Spleen (tissue), 11 donors: ENCODE data around the gene TAF3. TPM values are rescaled to one million over a fixed set of nuclear protein-coding genes. Genes with fewer than 3 reads are reported as not detected.

Experiments used
- DNase-seq: peaks from one replicate; pipeline ENCODE4 v3.0.0-alpha.2; 2020
- H3K27ac ChIP-seq, 8 donors: fragments of 200-600 bp; sonication (generic) in 7 of 8; 1 replicate in 4 of 8; 2 replicates in 4 of 8; pipeline versions ENCODE4 v1.5.0 to v1.8.0; 2016 to 2021; ENCODE audit warnings: inconsistent platforms in 4 of 8, mild to moderate bottlenecking in 4 of 8, moderate library complexity in 1 of 8
- H3K27me3 ChIP-seq, 7 donors: fragments of 200-600 bp; sonication (generic) in 6 of 7; replicated peaks in 1 of 7; 1 replicate in 4 of 7; 2 replicates in 3 of 7; pipeline versions ENCODE4 v1.5.0 to v1.8.0; 2016 to 2021; ENCODE audit warnings: inconsistent platforms in 3 of 7, mild to moderate bottlenecking in 1 of 7
- H3K36me3 ChIP-seq, 6 donors: fragments of 200-600 bp; sonication (generic) in 5 of 6; 1 replicate in 4 of 6; 2 replicates in 2 of 6; pipeline versions ENCODE4 v1.5.0 to v1.8.0; 2016 to 2021; ENCODE audit warnings: inconsistent platforms in 2 of 6
- H3K4me1 ChIP-seq, 6 donors: fragments of 200-600 bp; sonication (generic) in 5 of 6; 1 replicate in 3 of 6; 2 replicates in 3 of 6; pipeline versions ENCODE4 v1.5.0 to v1.8.0; 2016 to 2021; ENCODE audit warnings: inconsistent platforms in 3 of 6
- H3K4me3 ChIP-seq, 8 donors: fragments of 200-600 bp; sonication (generic) in 7 of 8; 1 replicate in 4 of 8; 2 replicates in 4 of 8; pipeline versions ENCODE4 v1.5.0 to v1.8.0; 2016 to 2021; ENCODE audit warnings: inconsistent platforms in 4 of 8, mild to moderate bottlenecking in 4 of 8, moderate library complexity in 2 of 8
- H3K9me3 ChIP-seq, 8 donors: fragments of 200-600 bp; sonication (generic) in 7 of 8; 1 replicate in 4 of 8; 2 replicates in 4 of 8; pipeline versions ENCODE4 v1.5.0 to v1.8.0; 2016 to 2021; ENCODE audit warnings: inconsistent platforms in 4 of 8
- POLR2A ChIP-seq, 3 donors: fragments of 450-650 bp; IDR thresholded peaks; one replicate each; pipeline ENCODE4 v1.5.1; 2017; ENCODE audit warnings: antibody characterized with exemption in 3 of 3, mild to moderate bottlenecking in 1 of 3
- POLR2AphosphoS5 ChIP-seq, 3 donors: sonication (generic); formaldehyde crosslinking; IDR thresholded peaks; one replicate each; pipeline ENCODE4 v1.5.1; 2017; ENCODE audit warnings: antibody characterized with exemption in 3 of 3
- WGBS, 5 donors: extraction: QIAGEN DNeasy Blood & Tissue Kit in 3 of 5; methylation state at CpG; one replicate each; pipeline versions ENCODE4 v1.1.5 to v1.1.7; 2013 to 2018; 5-methylcytosine and 5-hydroxymethylcytosine counted together
- intact Hi-C: fragments of 100-400 bp; cut with DNase I; formaldehyde crosslinking; loops from one replicate; pipeline ENCODE4 v1.15.0; 2023; ENCODE audit warnings: low total_unique reads
- polyA plus RNA-seq, 3 donors: library from polyadenylated mRNA; stranded (reverse); fragments of 200-250 nt; gene quantifications; one replicate each; pipeline ENCODE4 v1.2.1, GENCODE V29; 2013
- total RNA-seq, 7 donors: library from RNA; depleted of rRNA in 3 of 7; stranded (reverse); fragments of >200 nt in 3 of 7; fragmentation: NEBNext Ultra II Directional in 4 of 7; extraction: Animal tissue kit (Norgen Biotek cat#: 25700) in 4 of 7; gene quantifications; one replicate each; pipeline versions ENCODE4 v1.1.0 to v1.2.1, GENCODE V29; 2016 to 2021
- TF ChIP-seq, protein P1 (sequence below), 11 experiments: fragments of 200-600 bp in 7 of 11; fragments of 450-650 bp in 4 of 11; sonication (generic) in 4 of 11; IDR thresholded peaks in 8 of 11; conservative IDR thresholded peaks in 3 of 11; 1 replicate in 7 of 11; 2 replicates in 4 of 11; pipeline versions ENCODE4 v1.4.0 to v1.8.0; 2016 to 2021; ENCODE audit warnings: antibody characterized with exemption in 11 of 11, inconsistent platforms in 4 of 11, mild to moderate bottlenecking in 1 of 11
- donor health status: healthy with polysubstance abuse.
- donor health status: DM: no; HTN: no; CAD: no; lungs with moderate emphysema.
- donor health status: DM: no; HTN: no; CAD: no.
- donor health status: Bipolar disorder and iron deficiency.
- donor health status: healthy.
- donor health status: DM: no; HTN: no; CAD: no.
- donor health status: DM: yes; HTN: yes; CAD: no.

The TAF3 gene
- total and polyA plus RNA-seq, 10 donors, result 2.7 to 13.0 (median 9.8) TPM

DNA sequence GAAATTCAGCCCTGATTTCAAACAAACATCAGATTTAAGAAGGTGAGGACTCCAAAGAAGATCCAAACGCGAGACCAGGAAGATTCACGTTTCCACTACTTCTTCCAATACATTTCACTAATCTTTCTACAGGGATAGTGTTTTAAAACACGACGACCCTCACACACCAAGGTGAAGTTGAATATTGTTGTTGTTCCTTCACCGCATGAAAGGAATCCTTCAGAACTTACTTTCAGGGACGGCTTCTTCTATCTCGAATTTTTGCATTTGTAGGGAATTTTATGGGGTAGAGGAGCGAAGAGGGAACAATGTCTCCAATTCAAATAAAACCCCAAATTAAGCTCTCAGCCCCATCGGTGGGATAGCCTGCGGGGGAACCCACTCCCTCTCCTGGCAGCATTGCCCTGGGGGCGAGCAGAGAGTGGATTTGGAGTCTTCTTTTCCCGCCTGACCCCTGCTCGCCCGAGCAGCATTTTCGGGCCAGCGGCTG is 234.7 kb downstream of the TAF3 start:
- Histone ChIP-seq H3K4me1 (peaks cover 47 to 100% (median 87%) of the 10 kb centered on the region in 6 donors), H3K4me3 (peak overlapping the region in 7 of 8 donors; percentile 46 to 84 (median 60)), H3K27me3 (peaks cover 10 to 99% (median 85%) of the 10 kb centered on the region in 7 donors)

DNA sequence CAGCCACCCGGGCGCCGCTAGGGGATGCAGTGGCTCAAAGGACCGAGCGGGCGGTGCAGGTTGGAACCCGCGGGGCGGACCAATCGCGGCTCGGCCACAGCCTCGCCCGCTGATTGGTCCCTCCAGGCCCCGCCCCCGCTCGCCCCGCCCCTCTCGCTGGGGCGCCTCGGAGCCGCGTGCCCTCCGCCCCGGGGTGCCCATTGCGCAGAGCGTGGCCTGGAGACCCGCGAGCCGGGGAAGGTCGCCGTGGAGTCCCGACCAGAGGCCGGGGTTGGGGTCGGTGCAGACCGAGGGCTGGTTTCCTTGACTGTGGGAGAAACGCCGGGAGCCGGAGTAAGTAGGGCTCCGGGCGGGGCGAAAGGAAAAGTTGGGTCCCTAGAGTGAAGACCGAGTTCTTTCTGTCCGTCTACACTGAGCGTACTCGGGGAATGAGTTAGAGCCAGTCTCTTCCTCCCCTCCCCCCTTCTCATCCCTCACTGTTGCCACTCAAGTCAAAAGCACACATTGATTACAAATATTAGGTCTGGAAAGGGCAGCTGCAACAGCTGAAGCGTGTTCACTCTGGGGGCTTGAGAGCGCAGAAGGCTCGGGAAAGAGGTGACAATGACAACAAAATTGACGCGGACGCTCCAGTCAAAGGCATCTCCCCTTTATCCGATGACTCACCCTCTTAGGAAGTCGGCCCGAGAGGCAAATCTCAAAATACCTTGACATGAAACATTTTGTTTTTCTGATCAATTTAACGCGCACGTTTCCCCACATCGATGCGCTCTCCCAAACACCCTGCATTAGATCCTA is 235.3 kb downstream of the TAF3 start:
- peak; percentile 94 for DNase-seq
- WGBS, 5 donors, result 1 to 2% (median 1%) methylated on average over 36 to 60 of the region's 60 CpGs
- TF ChIP-seq, protein P1, sequence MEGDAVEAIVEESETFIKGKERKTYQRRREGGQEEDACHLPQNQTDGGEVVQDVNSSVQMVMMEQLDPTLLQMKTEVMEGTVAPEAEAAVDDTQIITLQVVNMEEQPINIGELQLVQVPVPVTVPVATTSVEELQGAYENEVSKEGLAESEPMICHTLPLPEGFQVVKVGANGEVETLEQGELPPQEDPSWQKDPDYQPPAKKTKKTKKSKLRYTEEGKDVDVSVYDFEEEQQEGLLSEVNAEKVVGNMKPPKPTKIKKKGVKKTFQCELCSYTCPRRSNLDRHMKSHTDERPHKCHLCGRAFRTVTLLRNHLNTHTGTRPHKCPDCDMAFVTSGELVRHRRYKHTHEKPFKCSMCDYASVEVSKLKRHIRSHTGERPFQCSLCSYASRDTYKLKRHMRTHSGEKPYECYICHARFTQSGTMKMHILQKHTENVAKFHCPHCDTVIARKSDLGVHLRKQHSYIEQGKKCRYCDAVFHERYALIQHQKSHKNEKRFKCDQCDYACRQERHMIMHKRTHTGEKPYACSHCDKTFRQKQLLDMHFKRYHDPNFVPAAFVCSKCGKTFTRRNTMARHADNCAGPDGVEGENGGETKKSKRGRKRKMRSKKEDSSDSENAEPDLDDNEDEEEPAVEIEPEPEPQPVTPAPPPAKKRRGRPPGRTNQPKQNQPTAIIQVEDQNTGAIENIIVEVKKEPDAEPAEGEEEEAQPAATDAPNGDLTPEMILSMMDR (IDR thresholded peaks at IDR 0.05 in 8 of 11, conservative IDR thresholded peaks at IDR 0.05 in 3 of 11), result peak in 7 of 11 experiments; percentile 72 to 87 (median 82)
- no peak for TF ChIP-seq POLR2A (IDR thresholded peaks at IDR 0.05)
- TF ChIP-seq POLR2AphosphoS5 (IDR thresholded peaks at IDR 0.05), result peak; percentile 34 to 71 (median 52)
- H3K36me3 ChIP-seq, result peaks cover 0 to 6% (median 0%) of the 10 kb centered on the region in 6 donors
- intact Hi-C loops, result no loop called here
- peak overlapping the region; percentile 70 to 89 (median 86) for H3K27ac ChIP-seq
- H3K4me1 ChIP-seq, result peaks cover 49 to 100% (median 88%) of the 10 kb centered on the region in 6 donors
- H3K27me3 ChIP-seq, result peaks cover 10 to 99% (median 78%) of the 10 kb centered on the region in 7 donors
- H3K4me3 ChIP-seq, result peak overlapping the region; percentile 46 to 84 (median 60)
- no peaks in the 10 kb centered on the region for H3K9me3 ChIP-seq

More for the DNA sequence above, 234.7 kb downstream of the TAF3 start:
- 6 to 9% (median 7%) methylated on average over 17 of the region's 17 CpGs for WGBS, 5 donors
- Histone ChIP-seq H3K27ac (peak overlapping the region in 1 of 8 donors; percentile 85), H3K9me3 (no peaks in the 10 kb centered on the region), H3K36me3 (no peaks in the 10 kb centered on the region)
- intact Hi-C loops, result no loop called here
- TF ChIP-seq, protein P1 (IDR thresholded peaks at IDR 0.05 in 8 of 11, conservative IDR thresholded peaks at IDR 0.05 in 3 of 11), result peak in 4 of 11 experiments; percentile 62 to 86 (median 70)
- no peak for TF ChIP-seq POLR2AphosphoS5 (IDR thresholded peaks at IDR 0.05)
- no peak for TF ChIP-seq POLR2A (IDR thresholded peaks at IDR 0.05)
- no peak for DNase-seq

DNA sequence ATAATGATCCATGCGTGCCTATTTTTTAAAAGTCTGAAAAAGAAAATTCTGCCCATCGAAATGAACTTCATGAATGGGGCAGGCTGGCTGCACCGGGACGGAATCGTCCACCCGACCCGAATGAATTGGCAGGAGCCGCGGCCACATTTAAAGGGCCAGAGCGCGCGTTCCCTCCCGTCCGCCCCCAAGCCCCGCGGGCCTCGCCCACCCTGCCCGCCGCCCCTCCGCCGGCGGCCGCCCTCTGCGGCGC is 235.9 kb downstream of the TAF3 start:
- Histone ChIP-seq H3K36me3 (peaks cover 0 to 10% (median 0%) of the 10 kb centered on the region in 6 donors), H3K4me3 (peak overlapping the region; percentile 46 to 84 (median 60)), H3K27ac (peak overlapping the region; percentile 70 to 89 (median 86)), H3K9me3 (no peaks in the 10 kb centered on the region), H3K27me3 (peaks cover 10 to 99% (median 73%) of the 10 kb centered on the region in 7 donors), H3K4me1 (peaks cover 50 to 100% (median 88%) of the 10 kb centered on the region in 6 donors)
- TF ChIP-seq POLR2A (IDR thresholded peaks at IDR 0.05) (no peak), POLR2AphosphoS5 (IDR thresholded peaks at IDR 0.05) (no peak)
- TF ChIP-seq, protein P1 (IDR thresholded peaks at IDR 0.05 in 8 of 11, conservative IDR thresholded peaks at IDR 0.05 in 3 of 11), result no peak
- intact Hi-C loops, result no loop called here
- WGBS, 5 donors, result 0 to 8% (median 1%) methylated on average over 10 to 25 of the region's 25 CpGs
- no peak for DNase-seq
